DOHH2 (cell line): Measurements from ENCODE around the gene IMPG1.

Experiments used
- H3F3A ChIP-seq: fragments of 200-600 bp; sonication (generic), shearing (Covaris generic); 2 replicates; pipeline ENCODE4 v1.6.0; 2016; ENCODE audit warnings: antibody characterized with exemption, mild to moderate bottlenecking; ENCODE audit not compliant: control insufficient read depth, insufficient read depth
- H3K27ac ChIP-seq: fragments of 200-600 bp; sonication (generic); 2 replicates; pipeline ENCODE4 v1.5.1; 2014; ENCODE audit warnings: low read depth, mild to moderate bottlenecking, low read length, moderate library complexity
- H3K27me3 ChIP-seq: fragments of 200-600 bp; sonication (generic); 2 replicates; pipeline ENCODE4 v1.6.1; 2014; ENCODE audit warnings: mild to moderate bottlenecking, low read length, mixed read lengths; ENCODE audit not compliant: control insufficient read depth
- H3K36me3 ChIP-seq: fragments of 200-600 bp; sonication (generic); 2 replicates; pipeline ENCODE4 v1.6.1; 2014; ENCODE audit warnings: mild to moderate bottlenecking, low read length, moderate library complexity, mixed read lengths; ENCODE audit not compliant: control insufficient read depth
- H3K4me1 ChIP-seq: fragments of 200-600 bp; sonication (generic); 2 replicates; pipeline ENCODE4 v1.6.1; 2014; ENCODE audit warnings: mild to moderate bottlenecking, low read length, mixed read lengths; ENCODE audit not compliant: control insufficient read depth
- H3K4me2 ChIP-seq: fragments of 200-600 bp; sonication (generic); 2 replicates; pipeline ENCODE4 v1.6.0; 2014; ENCODE audit warnings: mild to moderate bottlenecking, low read length, moderate library complexity
- H3K4me3 ChIP-seq: fragments of 200-600 bp; sonication (generic); 2 replicates; pipeline ENCODE4 v1.5.1; 2014; ENCODE audit warnings: mild to moderate bottlenecking, low read length, mixed read lengths
- H3K79me2 ChIP-seq: fragments of 200-600 bp; sonication (generic); 2 replicates; pipeline ENCODE4 v1.6.1; 2014; ENCODE audit warnings: mild to moderate bottlenecking, low read length, mixed read lengths; ENCODE audit not compliant: control insufficient read depth
- H3K9me2 ChIP-seq: fragments of 200-600 bp; sonication (generic); replicated peaks from 2 replicates; pipeline ENCODE4 v1.6.1; 2014; ENCODE audit warnings: mild to moderate bottlenecking, low read length, mixed read lengths; ENCODE audit not compliant: control insufficient read depth
- H3K9me3 ChIP-seq: fragments of 200-600 bp; sonication (generic); 2 replicates; pipeline ENCODE4 v1.6.1; 2014; ENCODE audit warnings: antibody characterized with exemption, low read length, mixed read lengths; ENCODE audit not compliant: control insufficient read depth, insufficient read depth
- H4K20me1 ChIP-seq: fragments of 200-600 bp; sonication (generic); 2 replicates; pipeline ENCODE4 v1.6.0; 2014; ENCODE audit warnings: low read depth, mild to moderate bottlenecking, antibody characterized with exemption, low read length, moderate library complexity; ENCODE audit not compliant: control insufficient read depth, insufficient read depth
- CTCF ChIP-seq: fragments of 200-600 bp; sonication (generic); IDR thresholded peaks from one replicate; pipeline ENCODE4 v1.5.1; 2014; ENCODE audit warnings: antibody characterized with exemption, mild to moderate bottlenecking, low read depth, low read length; ENCODE audit not compliant: poor library complexity, severe bottlenecking
- EZH2phosphoT487 ChIP-seq: fragments of 200-600 bp; sonication (generic); IDR thresholded peaks from 2 replicates; pipeline ENCODE4 v1.6.1; 2017; ENCODE audit warnings: borderline replicate concordance, mild to moderate bottlenecking, antibody characterized with exemption, low read length, moderate library complexity, mixed read lengths

IMPG1 gene

GRCh38 chr6:76026101-76026500 is 46.4 kb downstream of the IMPG1 start:
- Histone ChIP-seq H3K27me3 (no peaks in the 10 kb centered on the region), H3F3A (no peaks in the 10 kb centered on the region), H3K9me3 (peaks cover 17% of the 10 kb centered on the region), H3K79me2 (no peaks in the 10 kb centered on the region), H3K9me2 (no peaks in the 10 kb centered on the region), H3K27ac (no peak overlapping the region), H3K4me3 (no peak overlapping the region), H3K4me1 (no peaks in the 10 kb centered on the region), H3K36me3 (no peaks in the 10 kb centered on the region), H3K4me2 (no peak overlapping the region), H4K20me1 (no peaks in the 10 kb centered on the region)
- TF ChIP-seq EZH2phosphoT487 (no peak), CTCF (no peak)

- Histone ChIP-seq H4K20me1 (no peaks in the 10 kb centered on the region), H3K4me2 (no peak overlapping the region), H3K4me3 (no peak overlapping the region), H3K27ac (no peak overlapping the region), H3F3A (no peaks in the 10 kb centered on the region), H3K79me2 (no peaks in the 10 kb centered on the region), H3K9me2 (no peaks in the 10 kb centered on the region), H3K27me3 (no peaks in the 10 kb centered on the region), H3K4me1 (no peaks in the 10 kb centered on the region), H3K9me3 (no peaks in the 10 kb centered on the region), H3K36me3 (no peaks in the 10 kb centered on the region)
- TF ChIP-seq CTCF (no peak), EZH2phosphoT487 (no peak)
These were observed 57.6 kb downstream of the IMPG1 start for GRCh38 chr6:76014626-76015530.

GRCh38 chr6:76004202-76004601 is 68.3 kb downstream of the IMPG1 start:
- no peaks in the 10 kb centered on the region for H3K27me3 ChIP-seq
- TF ChIP-seq EZH2phosphoT487 (no peak), CTCF (no peak)
- no peak overlapping the region for H3K27ac ChIP-seq
- H3K36me3 ChIP-seq = no peaks in the 10 kb centered on the region
- no peak overlapping the region for H3K4me3 ChIP-seq
- no peaks in the 10 kb centered on the region for H3F3A ChIP-seq
- no peaks in the 10 kb centered on the region for H3K9me2 ChIP-seq
- no peaks in the 10 kb centered on the region for H3K79me2 ChIP-seq
- no peak overlapping the region for H3K4me2 ChIP-seq
- H4K20me1 ChIP-seq = no peaks in the 10 kb centered on the region
- H3K4me1 ChIP-seq = no peaks in the 10 kb centered on the region
- H3K9me3 ChIP-seq = no peaks in the 10 kb centered on the region
